Karpas-422 (cell line): ENCODE data around the gene CPT1B. TPM values are rescaled to one million over a fixed set of nuclear protein-coding genes. Genes with fewer than 3 reads are reported as not detected.

Experiments used
- DNase-seq: peaks from one replicate; pipeline ENCODE4 v3.0.0-alpha.2; 2015
- H2AFZ ChIP-seq: fragments of 200-600 bp; sonication (generic); 2 replicates; pipeline ENCODE4 v1.6.1; 2014; ENCODE audit warnings: antibody characterized with exemption, low read length, mixed read lengths
- H3K27ac ChIP-seq: fragments of 200-600 bp; sonication (generic); 2 replicates; pipeline ENCODE4 v1.5.1; 2014; ENCODE audit warnings: mild to moderate bottlenecking, low read length, moderate library complexity
- H3K27me3 ChIP-seq: fragments of 200-600 bp; sonication (generic); 2 replicates; pipeline ENCODE4 v1.6.1; 2014; ENCODE audit warnings: low read length, mixed read lengths
- H3K36me3 ChIP-seq: fragments of 200-600 bp; sonication (generic); 2 replicates; pipeline ENCODE4 v1.6.1; 2014; ENCODE audit warnings: low read length, mixed read lengths; ENCODE audit not compliant: insufficient read depth
- H3K4me1 ChIP-seq: fragments of 200-600 bp; sonication (generic); 2 replicates; pipeline ENCODE4 v1.6.1; 2014; ENCODE audit warnings: mild to moderate bottlenecking, low read length, mixed read lengths
- H3K4me2 ChIP-seq: fragments of 200-600 bp; sonication (generic); 2 replicates; pipeline ENCODE4 v1.6.1; 2014; ENCODE audit warnings: low read length, low read depth, mild to moderate bottlenecking; ENCODE audit not compliant: poor library complexity, severe bottlenecking
- H3K4me3 ChIP-seq: fragments of 200-600 bp; sonication (generic); 2 replicates; pipeline ENCODE4 v1.5.1; 2014; ENCODE audit warnings: mild to moderate bottlenecking, antibody characterized with exemption, low read length, mixed read lengths
- H3K79me2 ChIP-seq: fragments of 200-600 bp; sonication (generic); 2 replicates; pipeline ENCODE4 v1.6.1; 2014; ENCODE audit warnings: mild to moderate bottlenecking, low read length, mixed read lengths
- H3K9ac ChIP-seq: fragments of 200-600 bp; sonication (generic); 2 replicates; pipeline ENCODE4 v1.6.0; 2014; ENCODE audit warnings: low read length
- H3K9me2 ChIP-seq: fragments of 200-600 bp; sonication (generic), shearing (Covaris generic); replicated peaks from 2 replicates; pipeline ENCODE4 v1.6.0; 2014; ENCODE audit warnings: mild to moderate bottlenecking, low read length, moderate library complexity; ENCODE audit not compliant: insufficient read depth
- H3K9me3 ChIP-seq: fragments of 300-700, 200-600 bp; sonication (generic); 2 replicates; pipeline ENCODE4 v1.6.1; 2014; ENCODE audit warnings: low read length, mixed read lengths
- H4K20me1 ChIP-seq: fragments of 200-600 bp; sonication (generic); 2 replicates; pipeline ENCODE4 v1.6.1; 2014; ENCODE audit warnings: mild to moderate bottlenecking, antibody characterized with exemption, low read length, low read depth; ENCODE audit not compliant: insufficient read depth
- total RNA-seq: library from RNA; depleted of rRNA; stranded (reverse); fragments of >200 nt; shearing (Covaris generic); gene quantifications from 2 replicates; pipeline ENCODE4 v1.2.3, GENCODE V29; 2014; ENCODE audit warnings: low replicate concordance

CPT1B gene
- total RNA-seq, 1 experiment from 2014 or later = 50.3 TPM

- Histone ChIP-seq H2AFZ (no peak overlapping the region), H3K27me3 (no peaks in the 10 kb centered on the region), H3K4me1 (peaks cover 15% of the 10 kb centered on the region), H3K27ac (no peak overlapping the region), H3K36me3 (peaks cover 16% of the 10 kb centered on the region; the same call in 1 of the 2 replicates), H3K4me3 (no peak overlapping the region), H3K9ac (no peak overlapping the region), H3K9me3 (no peaks in the 10 kb centered on the region), H3K4me2 (no peak overlapping the region), H3K9me2 (no peaks in the 10 kb centered on the region), H4K20me1 (no peaks in the 10 kb centered on the region), H3K79me2 (peaks cover 26% of the 10 kb centered on the region)
- DNase-seq = no peak
Measured at GRCh38 chr22:50578776-50579310, 616 bp upstream of the CPT1B start.

- Histone ChIP-seq H3K9me3 (no peaks in the 10 kb centered on the region), H3K4me1 (peaks cover 11% of the 10 kb centered on the region), H3K4me2 (no peak overlapping the region), H3K27ac (no peak overlapping the region), H4K20me1 (no peaks in the 10 kb centered on the region), H3K36me3 (peaks cover 16% of the 10 kb centered on the region; the same call in 1 of the 2 replicates), H2AFZ (no peak overlapping the region), H3K9ac (no peak overlapping the region), H3K4me3 (no peak overlapping the region), H3K27me3 (no peaks in the 10 kb centered on the region), H3K79me2 (peaks cover 18% of the 10 kb centered on the region), H3K9me2 (no peaks in the 10 kb centered on the region)
- no peak for DNase-seq
Measured at GRCh38 chr22:50577697-50577986, 585 bp downstream of the CPT1B start.

- H3K79me2 ChIP-seq = peaks cover 17% of the 10 kb centered on the region
- H3K4me2 ChIP-seq = no peak overlapping the region
- H3K9me2 ChIP-seq = no peaks in the 10 kb centered on the region
- no peak overlapping the region for H2AFZ ChIP-seq
- no peaks in the 10 kb centered on the region for H3K9me3 ChIP-seq
- no peaks in the 10 kb centered on the region for H3K27me3 ChIP-seq
- no peak overlapping the region for H3K4me3 ChIP-seq
- H3K27ac ChIP-seq = no peak overlapping the region
- no peak for DNase-seq
- peaks cover 16% of the 10 kb centered on the region; the same call in 1 of the 2 replicates for H3K36me3 ChIP-seq
- no peaks in the 10 kb centered on the region for H4K20me1 ChIP-seq
- peaks cover 11% of the 10 kb centered on the region for H3K4me1 ChIP-seq
- H3K9ac ChIP-seq = no peak overlapping the region
Measured at GRCh38 chr22:50576806-50577696, 1.2 kb downstream of the CPT1B start.

- no peak overlapping the region for H3K9ac ChIP-seq
- peaks cover 7% of the 10 kb centered on the region for H3K79me2 ChIP-seq
- no peaks in the 10 kb centered on the region for H3K27me3 ChIP-seq
- peaks cover 2% of the 10 kb centered on the region for H3K4me1 ChIP-seq
- no peaks in the 10 kb centered on the region for H3K9me3 ChIP-seq
- no peak overlapping the region for H3K4me2 ChIP-seq
- no peak overlapping the region for H3K27ac ChIP-seq
- H3K9me2 ChIP-seq = no peaks in the 10 kb centered on the region
- DNase-seq = no peak
- no peak overlapping the region for H3K4me3 ChIP-seq
- peaks cover 19% of the 10 kb centered on the region for H3K36me3 ChIP-seq
- no peaks in the 10 kb centered on the region for H4K20me1 ChIP-seq
- no peak overlapping the region for H2AFZ ChIP-seq
Measured at GRCh38 chr22:50576070-50576469, 2.2 kb downstream of the CPT1B start.

GRCh38 chr22:50575426-50575941 is 2.7 kb downstream of the CPT1B start:
- Histone ChIP-seq H3K36me3 (peaks cover 23% of the 10 kb centered on the region), H3K9me2 (no peaks in the 10 kb centered on the region), H3K4me1 (no peaks in the 10 kb centered on the region)

GRCh38 chr22:50574383-50574755 is 3.9 kb downstream of the CPT1B start:
- no peak overlapping the region for H3K4me2 ChIP-seq
- no peak for DNase-seq
- H3K4me3 ChIP-seq = no peak overlapping the region

More at GRCh38 chr22:50575426-50575941, 2.7 kb downstream of the CPT1B start:
- Histone ChIP-seq H3K4me2 (no peak overlapping the region), H3K27ac (no peak overlapping the region), H3K79me2 (peaks cover 3% of the 10 kb centered on the region; the same call in 1 of the 2 replicates), H2AFZ (no peak overlapping the region), H3K9ac (no peak overlapping the region), H3K27me3 (no peaks in the 10 kb centered on the region), H3K4me3 (no peak overlapping the region), H4K20me1 (no peaks in the 10 kb centered on the region), H3K9me3 (no peaks in the 10 kb centered on the region)
- no peak for DNase-seq

GRCh38 chr22:50573491-50574382 is 4.5 kb downstream of the CPT1B start:
- Histone ChIP-seq H2AFZ (no peak overlapping the region), H3K9me2 (no peaks in the 10 kb centered on the region), H3K9me3 (no peaks in the 10 kb centered on the region), H3K79me2 (no peaks in the 10 kb centered on the region), H3K9ac (no peak overlapping the region), H3K27ac (no peak overlapping the region), H3K4me3 (no peak overlapping the region), H3K27me3 (no peaks in the 10 kb centered on the region), H3K4me2 (no peak overlapping the region), H3K36me3 (peaks cover 24% of the 10 kb centered on the region), H3K4me1 (no peaks in the 10 kb centered on the region), H4K20me1 (no peaks in the 10 kb centered on the region)
- no peak for DNase-seq

More at GRCh38 chr22:50574383-50574755, 3.9 kb downstream of the CPT1B start:
- Histone ChIP-seq H3K9ac (no peak overlapping the region), H3K27ac (no peak overlapping the region), H4K20me1 (no peaks in the 10 kb centered on the region), H3K36me3 (peaks cover 17% of the 10 kb centered on the region), H3K9me2 (no peaks in the 10 kb centered on the region), H2AFZ (no peak overlapping the region), H3K9me3 (no peaks in the 10 kb centered on the region), H3K4me1 (no peaks in the 10 kb centered on the region), H3K79me2 (no peaks in the 10 kb centered on the region), H3K27me3 (no peaks in the 10 kb centered on the region)

- no peaks in the 10 kb centered on the region for H3K79me2 ChIP-seq
- peaks cover 27% of the 10 kb centered on the region for H3K36me3 ChIP-seq
- H4K20me1 ChIP-seq = no peaks in the 10 kb centered on the region
- H3K9me2 ChIP-seq = no peaks in the 10 kb centered on the region
- no peaks in the 10 kb centered on the region for H3K9me3 ChIP-seq
- no peak overlapping the region for H3K9ac ChIP-seq
- no peak overlapping the region for H3K4me3 ChIP-seq
- no peaks in the 10 kb centered on the region for H3K4me1 ChIP-seq
- no peak for DNase-seq
- no peak overlapping the region for H3K27ac ChIP-seq
- H3K27me3 ChIP-seq = no peaks in the 10 kb centered on the region
- H2AFZ ChIP-seq = no peak overlapping the region
- no peak overlapping the region for H3K4me2 ChIP-seq
Measured at GRCh38 chr22:50572965-50573364, 5.3 kb downstream of the CPT1B start.
